Measurements from ENCODE around the gene COCH.
"Not testable (repeated sequence)": the region's sequence is repeated elsewhere in the genome, so short reads cannot be mapped to it uniquely, and the experiment has no call there.

COCH gene

GRCh38 chr14:30876692-30877091 is 2.3 kb downstream of the COCH start:
- no peak for DNase-seq

DNA sequence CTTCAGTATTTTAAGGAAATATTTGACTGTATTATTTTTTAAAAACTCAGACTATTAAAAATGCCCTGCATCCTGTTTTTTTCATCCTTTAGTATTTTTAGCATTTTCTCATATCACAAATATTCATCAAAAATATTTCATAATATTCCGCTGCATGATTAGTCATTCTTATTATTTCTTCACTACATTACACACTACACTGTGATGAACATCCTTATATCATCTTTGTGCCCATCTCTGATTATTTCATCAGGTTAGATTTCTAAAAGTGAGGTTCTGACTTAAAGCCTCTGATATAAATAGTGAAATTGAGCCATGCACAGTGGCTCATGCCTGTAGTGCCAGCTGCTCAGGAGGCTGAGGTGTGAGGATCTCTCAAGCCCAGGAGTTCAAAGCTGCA is 8.1 kb downstream of the COCH start:
- DNase-seq: no peak

DNA sequence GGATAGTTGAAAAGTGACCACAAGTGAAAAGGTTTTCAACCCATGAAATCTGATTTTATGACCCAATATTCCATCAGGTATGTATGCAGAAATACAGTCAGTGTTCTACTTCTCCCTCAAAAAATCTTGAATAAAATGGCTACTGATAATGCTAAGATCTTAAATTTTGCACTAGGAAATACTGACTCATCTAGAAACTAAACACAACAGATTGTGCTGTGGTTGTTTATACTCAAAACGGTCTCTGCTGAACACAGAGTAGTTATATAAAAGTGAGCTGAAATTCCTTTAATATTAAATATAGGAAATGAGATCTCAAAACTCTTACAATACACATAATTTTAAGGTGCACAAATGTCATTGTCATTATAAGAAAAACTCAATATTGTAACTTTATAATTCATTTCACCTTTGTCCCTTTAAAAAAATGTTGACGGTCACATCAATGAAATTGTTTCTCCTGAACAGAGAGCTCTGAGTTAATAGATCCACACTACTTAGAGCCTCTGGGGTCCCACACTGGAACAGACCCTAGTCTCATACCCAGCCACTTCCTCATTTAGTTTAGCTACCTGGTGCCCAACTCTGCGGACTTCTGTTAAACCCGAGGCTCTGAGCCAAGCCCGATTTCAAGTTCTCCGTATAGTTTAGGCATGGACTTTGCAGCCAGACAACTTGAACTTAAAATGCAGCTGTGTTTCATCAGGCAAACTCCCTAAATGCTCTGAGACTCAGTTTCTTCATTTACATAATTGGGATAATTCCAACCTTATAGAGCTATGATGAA is 9.3 kb downstream of the COCH start:
- DNase-seq: no peak

GRCh38 chr14:30884901-30885300 is 10.5 kb downstream of the COCH start:
- no peak for DNase-seq

- DNase-seq: no peak
Measured at GRCh38 chr14:30885840-30886740, 11.7 kb downstream of the COCH start.

- no peak for DNase-seq
Measured at GRCh38 chr14:30888480-30889243, 14.3 kb downstream of the COCH start.

GRCh38 chr14:30889244-30889594 is 14.9 kb downstream of the COCH start:
- no peak for DNase-seq

GRCh38 chr14:30893819-30894218 is 19.5 kb downstream of the COCH start:
- no peak for DNase-seq

DNA sequence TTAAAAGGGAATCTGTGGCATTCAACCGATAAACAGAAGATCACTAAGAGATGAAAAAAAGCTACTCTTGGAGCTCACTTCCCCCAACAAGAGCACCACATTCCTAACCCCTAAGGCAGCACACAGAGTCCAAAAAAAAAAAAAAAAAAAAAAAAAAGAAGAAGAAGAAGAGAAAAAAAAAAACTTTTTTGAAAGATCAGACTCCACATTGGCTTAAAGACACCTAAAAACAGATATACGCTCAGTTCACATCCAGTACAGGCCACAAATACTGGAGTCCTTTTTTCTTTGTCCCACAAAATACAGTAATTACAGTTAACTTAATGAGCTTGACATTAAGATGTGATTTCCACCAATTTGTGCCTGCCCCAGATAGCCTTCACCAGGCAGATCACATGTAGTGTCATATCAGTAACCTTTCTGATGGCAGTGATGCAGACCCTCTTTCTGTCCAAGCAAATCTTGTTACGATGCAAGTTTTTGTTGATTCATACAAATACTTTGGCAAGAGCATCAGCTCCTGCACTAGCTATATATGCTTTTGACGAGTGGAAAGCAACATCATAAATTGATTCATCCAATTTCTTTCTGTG is 20.7 kb downstream of the COCH start:
- DNase-seq: no peak

- DNase-seq: no peak
Measured at GRCh38 chr14:30896435-30896834, 22.1 kb downstream of the COCH start.

DNA sequence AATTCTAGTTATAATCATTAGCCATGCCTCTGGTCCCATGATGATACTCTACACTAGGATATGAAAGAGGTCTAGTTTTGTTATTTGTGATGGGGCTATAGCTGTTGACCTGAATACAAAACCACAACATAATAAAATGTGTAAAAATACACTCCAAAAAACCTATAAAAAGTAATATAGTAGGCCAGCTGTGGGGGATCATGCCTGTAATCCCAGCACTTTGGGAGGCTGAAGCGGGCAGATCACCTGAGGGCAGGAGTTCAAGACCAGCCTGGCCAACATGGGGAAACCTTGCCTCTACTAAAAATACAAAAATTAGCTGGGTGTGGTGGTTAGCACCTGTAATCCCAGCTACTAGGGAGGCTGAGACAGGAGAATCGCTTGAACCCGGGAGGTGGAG is 22.8 kb downstream of the COCH start:
- DNase-seq: not testable (repeated sequence)

DNA sequence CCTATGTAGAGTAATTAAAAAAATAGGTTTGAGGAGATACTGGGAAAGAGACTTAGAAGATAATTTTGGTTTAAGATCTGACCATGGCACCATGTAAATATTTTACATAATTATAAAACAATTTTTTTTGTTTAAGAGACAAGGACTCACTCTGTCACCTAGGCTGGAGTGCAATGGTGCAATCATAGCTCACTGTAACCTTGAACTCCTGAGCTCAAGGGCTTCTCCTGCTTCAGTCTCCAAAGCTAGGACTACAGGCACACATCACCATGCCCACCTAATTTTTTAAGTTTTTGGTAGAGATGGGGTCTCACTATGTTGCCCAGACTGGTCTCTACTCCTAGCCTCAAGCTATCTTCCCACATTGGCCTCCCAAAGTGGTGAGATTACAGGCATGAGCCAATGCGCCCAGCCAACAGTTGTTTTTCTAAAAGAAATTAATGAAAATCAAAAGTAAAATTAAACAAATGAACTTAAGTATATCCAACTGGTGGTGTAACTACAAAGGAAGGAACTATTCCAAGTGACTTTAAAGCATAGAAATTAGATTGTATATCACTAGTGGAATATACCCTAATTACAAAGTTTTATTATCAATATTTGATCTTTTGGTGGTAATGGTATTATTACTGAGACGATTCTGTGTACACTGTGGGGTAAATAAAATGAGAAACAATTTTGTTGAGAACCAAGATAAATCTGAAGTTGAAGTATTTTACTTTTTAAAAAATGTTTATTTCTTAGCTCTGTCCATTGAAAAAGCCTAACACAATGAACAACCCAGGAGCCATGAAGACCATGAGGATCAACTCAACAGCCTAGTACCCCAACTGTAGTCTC is 29.1 kb downstream of the COCH start:
- DNase-seq: no peak

GRCh38 chr14:30906752-30907658 is 32.6 kb downstream of the COCH start:
- no peak for DNase-seq

DNA sequence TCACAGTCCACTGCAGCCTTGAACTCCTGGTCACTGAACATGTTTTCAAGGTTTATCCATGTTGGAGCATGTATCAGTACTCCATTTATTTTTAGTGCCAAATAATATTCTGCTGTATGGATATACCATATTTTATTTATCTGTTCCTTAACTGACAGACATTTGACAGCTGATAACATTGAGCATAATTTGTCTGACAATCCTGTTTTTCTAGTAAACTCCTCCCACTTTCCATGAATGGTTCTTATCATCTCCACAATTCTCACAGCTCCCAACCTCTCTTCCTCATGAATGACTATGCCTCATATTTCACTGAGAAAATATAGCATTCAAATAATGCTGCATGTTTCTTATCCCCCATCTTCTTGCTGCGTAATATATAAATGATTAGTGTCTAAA is 33.3 kb downstream of the COCH start:
- no peak for DNase-seq

- DNase-seq: no peak
Measured at GRCh38 chr14:30908826-30909225, 34.5 kb downstream of the COCH start.

DNA sequence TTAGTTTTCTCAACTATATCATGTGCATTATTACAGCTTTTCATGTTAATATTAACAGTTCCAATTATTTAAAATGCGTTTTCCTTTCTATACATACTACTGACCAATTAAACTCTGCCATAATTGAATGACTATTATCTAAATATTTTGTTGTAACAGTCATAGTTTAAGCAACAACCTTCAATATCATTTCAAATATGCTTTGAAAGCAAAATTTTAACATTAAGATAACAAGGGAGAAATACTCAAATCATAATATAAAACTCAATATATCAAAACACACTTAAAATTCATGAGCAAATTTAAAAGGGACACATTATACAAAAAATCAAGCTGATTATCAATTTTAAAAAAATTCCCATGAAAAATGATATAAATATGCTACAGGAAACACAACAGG is 40.5 kb downstream of the COCH start:
- DNase-seq: no peak

GRCh38 chr14:30915596-30915995 is 41.2 kb downstream of the COCH start:
- no peak for DNase-seq

- DNase-seq: no peak
Measured at GRCh38 chr14:30921305-30921704, 46.9 kb downstream of the COCH start.

- DNase-seq: no peak
Measured at GRCh38 chr14:30921788-30922187, 47.4 kb downstream of the COCH start.

DNA sequence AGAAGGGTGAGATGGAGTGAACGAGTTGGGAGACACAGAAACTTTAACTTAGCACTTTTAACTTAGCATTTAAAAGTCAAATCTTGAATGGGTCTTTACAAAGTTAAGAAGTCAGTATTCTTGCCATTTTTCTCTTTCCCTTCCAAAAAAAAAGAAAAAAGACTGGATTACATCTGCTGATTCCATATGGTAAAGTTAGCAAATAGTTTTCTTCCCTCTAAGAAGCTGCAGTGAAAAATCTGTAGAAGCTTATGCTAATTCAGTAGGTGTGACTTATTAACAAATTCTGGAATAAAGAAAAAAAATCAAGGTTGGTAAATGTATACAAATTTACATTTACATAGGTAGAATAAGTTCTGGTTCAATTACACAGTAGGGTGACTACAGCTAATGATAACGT is 50.9 kb downstream of the COCH start:
- DNase-seq: no peak

GRCh38 chr14:30928462-30928861 is 54.1 kb downstream of the COCH start:
- DNase-seq: no peak

Data from NCI-H345 (cell line).